Central memory CD8-positive, alpha-beta T cell (primary cell): Measurements from ENCODE around the gene SORD.
"Not testable (repeated sequence)": the region's sequence is repeated elsewhere in the genome, so short reads cannot be mapped to it uniquely, and the experiment has no call there.

ENCODE experiments used
- ATAC-seq: fragments of 150-1000 bp; cut with Tn5 transposase; replicated peaks from 2 replicates; pipeline ENCODE4 v1.10.0; 2022; ENCODE audit warnings: mild to moderate bottlenecking, moderate FRiP score, moderate number of reproducible peaks; ENCODE audit not compliant: poor library complexity, severe bottlenecking; ENCODE audit errors: extremely low read depth
- DNase-seq, 2 donors: peaks; one replicate each; pipeline ENCODE4 v3.0.0; 2021; ENCODE audit warnings: low spot score in 2 of 2
- H3K27ac Mint-ChIP-seq: one replicate; pipeline ENCODE4 v1.8.0; 2022; ENCODE audit warnings: low read depth, mild to moderate bottlenecking, moderate library complexity, mixed read lengths
- H3K27me3 Mint-ChIP-seq: one replicate; pipeline ENCODE4 v1.8.0; 2022; ENCODE audit warnings: mixed read lengths
- H3K36me3 Mint-ChIP-seq: one replicate; pipeline ENCODE4 v1.8.0; 2022; ENCODE audit warnings: mild to moderate bottlenecking, moderate library complexity, mixed read lengths; ENCODE audit not compliant: insufficient read depth
- H3K4me1 Mint-ChIP-seq: one replicate; pipeline ENCODE4 v1.8.0; 2022; ENCODE audit warnings: mixed read lengths
- H3K4me3 Mint-ChIP-seq: one replicate; pipeline ENCODE4 v1.8.0; 2022; ENCODE audit warnings: mild to moderate bottlenecking, moderate library complexity, mixed read lengths
- H3K9me3 Mint-ChIP-seq: one replicate; pipeline ENCODE4 v1.8.0; 2022; ENCODE audit warnings: mixed read lengths

SORD gene

GRCh38 chr15:45003731-45004410, 19.1 kb upstream of the SORD start:
- H3K9me3 Mint-ChIP-seq, DNase-seq, H3K36me3 Mint-ChIP-seq, H3K4me1 Mint-ChIP-seq, H3K4me3 Mint-ChIP-seq, ATAC-seq, H3K27me3 Mint-ChIP-seq, H3K27ac Mint-ChIP-seq: not testable (repeated sequence)

DNA sequence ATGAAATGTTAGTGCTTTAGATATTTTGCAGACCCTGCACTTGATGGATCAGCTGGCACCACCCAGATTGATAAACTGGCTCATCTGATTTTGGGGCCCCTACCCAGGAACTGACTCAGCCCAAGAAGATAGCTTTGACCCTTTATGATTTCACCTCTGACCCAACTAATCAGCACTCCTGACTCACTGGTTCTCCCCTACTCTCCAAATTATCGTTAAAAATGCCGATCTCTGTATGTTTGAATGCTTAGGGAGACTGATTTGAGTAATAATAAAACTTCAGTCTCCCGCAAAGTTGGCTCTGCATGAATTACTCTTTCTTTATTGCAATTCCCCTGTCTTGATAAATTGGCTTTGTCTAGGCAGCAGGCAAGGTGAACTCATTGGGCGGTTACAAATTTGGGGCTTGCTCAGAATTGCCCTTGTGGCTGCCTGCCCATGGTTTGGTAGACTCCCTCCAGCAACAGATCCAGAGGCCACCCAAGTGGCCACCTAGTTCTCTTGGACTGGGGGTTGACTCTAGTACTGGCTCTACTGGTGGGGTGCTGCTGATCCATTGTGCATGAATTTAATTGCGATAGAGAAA, 18.3 kb upstream of the SORD start:
- H3K9me3 Mint-ChIP-seq, H3K27me3 Mint-ChIP-seq, H3K4me1 Mint-ChIP-seq, DNase-seq, H3K27ac Mint-ChIP-seq, H3K4me3 Mint-ChIP-seq, ATAC-seq, H3K36me3 Mint-ChIP-seq: not testable (repeated sequence)

- H3K4me3 Mint-ChIP-seq: no peak overlapping the region
- no peaks in the 10 kb centered on the region for H3K9me3 Mint-ChIP-seq
- peaks cover 41% of the 10 kb centered on the region for H3K27me3 Mint-ChIP-seq
- ATAC-seq (no peak), DNase-seq (no peak)
- no peak overlapping the region for H3K27ac Mint-ChIP-seq
- no peaks in the 10 kb centered on the region for H3K36me3 Mint-ChIP-seq
- H3K4me1 Mint-ChIP-seq: no peaks in the 10 kb centered on the region
Measured at GRCh38 chr15:45009046-45009445, 13.9 kb upstream of the SORD start.

DNA sequence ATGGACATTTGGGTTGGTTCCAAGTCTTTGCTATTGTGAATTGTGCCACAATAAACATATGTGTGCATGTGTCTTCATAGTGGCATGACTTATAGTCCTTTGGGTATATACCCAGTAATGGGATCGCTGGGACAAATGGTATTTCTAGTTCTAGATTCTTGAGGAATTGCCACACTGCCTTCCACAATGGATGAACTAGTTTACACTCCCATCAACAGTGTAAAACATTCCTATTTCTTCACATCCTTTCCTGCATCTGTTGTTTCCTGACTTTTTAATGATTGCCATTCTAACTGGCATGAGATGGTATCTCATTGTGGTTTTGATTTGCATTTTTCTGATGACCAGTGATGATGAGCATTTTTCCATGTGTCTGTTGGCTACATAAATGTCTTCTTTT, 7.9 kb upstream of the SORD start:
- not testable (repeated sequence) for H3K9me3 Mint-ChIP-seq, H3K4me3 Mint-ChIP-seq, H3K27ac Mint-ChIP-seq, ATAC-seq, H3K4me1 Mint-ChIP-seq, H3K36me3 Mint-ChIP-seq, DNase-seq
- H3K27me3 Mint-ChIP-seq: peaks cover 81% of the 10 kb centered on the region

- peaks cover 50% of the 10 kb centered on the region for H3K27me3 Mint-ChIP-seq
- not testable (repeated sequence) for ATAC-seq, DNase-seq, H3K9me3 Mint-ChIP-seq, H3K4me3 Mint-ChIP-seq, H3K27ac Mint-ChIP-seq, H3K4me1 Mint-ChIP-seq, H3K36me3 Mint-ChIP-seq
Measured at GRCh38 chr15:45020222-45020900, 2.6 kb upstream of the SORD start.

DNA sequence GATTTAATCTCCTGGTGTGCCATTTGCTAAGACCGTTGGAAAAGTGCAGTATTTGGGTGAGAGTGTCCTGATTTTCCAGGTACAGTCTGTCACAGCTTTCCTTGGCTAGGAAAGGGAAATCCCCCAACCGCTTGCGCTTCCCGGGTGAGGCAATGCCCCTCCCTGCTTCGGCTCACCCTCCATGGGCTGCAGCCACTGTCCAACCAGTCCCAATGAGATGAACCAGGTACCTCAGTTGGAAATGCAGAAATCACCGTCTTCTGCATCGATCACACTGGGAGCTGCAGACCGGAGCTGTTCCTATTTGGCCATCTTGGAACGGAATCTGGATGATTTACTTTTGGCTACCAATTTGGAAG, 2.1 kb upstream of the SORD start:
- not testable (repeated sequence) for H3K27ac Mint-ChIP-seq, H3K9me3 Mint-ChIP-seq, H3K4me1 Mint-ChIP-seq, H3K36me3 Mint-ChIP-seq, H3K4me3 Mint-ChIP-seq, DNase-seq, ATAC-seq
- H3K27me3 Mint-ChIP-seq: peaks cover 45% of the 10 kb centered on the region

DNA sequence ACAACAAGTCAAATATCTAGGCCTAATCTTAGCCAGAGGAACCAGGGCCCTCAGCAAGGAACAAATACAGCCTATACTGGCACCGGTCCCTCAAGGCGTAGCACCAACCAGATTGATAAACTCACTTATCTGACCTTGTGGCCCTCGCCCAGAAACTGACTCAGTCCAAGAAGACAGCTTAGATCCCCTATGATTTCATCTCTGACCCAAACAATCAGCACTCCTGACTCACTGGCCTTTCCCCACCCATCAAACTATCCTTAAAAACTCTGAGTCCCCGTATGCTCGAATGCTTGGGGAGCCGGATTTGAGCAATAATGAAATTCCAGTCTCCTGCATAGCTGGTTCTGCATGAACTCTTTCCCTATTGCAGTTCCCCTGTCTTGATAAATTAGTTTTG, 1.6 kb upstream of the SORD start:
- peak overlapping the region; percentile 86 for H3K4me3 Mint-ChIP-seq
- no peaks in the 10 kb centered on the region for H3K36me3 Mint-ChIP-seq
- H3K27me3 Mint-ChIP-seq: peaks cover 40% of the 10 kb centered on the region
- peaks cover 7% of the 10 kb centered on the region for H3K4me1 Mint-ChIP-seq
- no peak for ATAC-seq
- H3K9me3 Mint-ChIP-seq: no peaks in the 10 kb centered on the region
- no peak for DNase-seq
- no peak overlapping the region for H3K27ac Mint-ChIP-seq

GRCh38 chr15:45023659-45024225, 747 bp downstream of the SORD start:
- H3K36me3 Mint-ChIP-seq: no peaks in the 10 kb centered on the region
- peaks cover 7% of the 10 kb centered on the region for H3K4me1 Mint-ChIP-seq
- H3K27me3 Mint-ChIP-seq: peaks cover 18% of the 10 kb centered on the region
- peak overlapping the region; percentile 26 for H3K27ac Mint-ChIP-seq
- H3K9me3 Mint-ChIP-seq: no peaks in the 10 kb centered on the region
- no peak for ATAC-seq
- DNase-seq: no peak
- H3K4me3 Mint-ChIP-seq: peak overlapping the region; percentile 86

DNA sequence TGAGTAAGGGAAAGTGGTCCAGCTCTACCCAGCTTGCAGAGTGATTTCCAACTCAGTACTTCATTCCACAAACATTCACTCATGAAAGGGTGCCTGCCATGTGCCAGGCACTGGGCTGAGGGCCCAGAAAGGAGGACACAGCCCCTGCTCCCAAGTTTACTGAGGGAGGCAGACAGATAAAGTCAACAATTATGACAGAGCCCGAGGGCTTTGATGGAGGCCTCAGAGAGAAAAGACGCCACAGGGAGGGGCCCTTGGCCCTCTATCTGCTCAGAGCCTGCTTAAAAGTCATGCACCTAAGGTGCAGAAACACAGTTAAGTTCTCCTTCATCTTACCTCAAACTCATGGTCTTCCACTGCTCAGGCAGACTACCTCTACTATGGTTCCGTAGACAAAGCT, 1.7 kb downstream of the SORD start:
- not testable (repeated sequence) for H3K9me3 Mint-ChIP-seq, H3K4me3 Mint-ChIP-seq, H3K27me3 Mint-ChIP-seq, ATAC-seq, H3K36me3 Mint-ChIP-seq, H3K4me1 Mint-ChIP-seq, DNase-seq, H3K27ac Mint-ChIP-seq

DNA sequence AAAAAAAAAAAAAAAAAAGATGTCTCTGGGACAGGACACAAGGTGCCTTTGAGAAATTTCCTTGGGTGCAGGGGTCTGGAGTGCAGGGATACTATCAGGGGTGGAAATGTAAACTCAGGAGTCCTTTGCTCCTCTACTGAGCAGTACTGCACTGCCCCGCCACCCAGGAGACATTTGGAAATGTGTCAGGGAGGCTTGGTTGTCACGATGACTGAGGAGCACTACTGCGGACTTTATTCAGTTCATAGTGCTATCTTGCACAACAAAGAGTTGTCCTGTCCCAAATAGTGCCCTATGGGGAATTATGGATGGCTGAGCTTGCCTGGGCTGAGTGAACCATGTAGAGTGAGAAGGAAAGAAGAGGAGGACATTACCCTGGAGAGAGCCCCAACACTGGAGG, 2.6 kb downstream of the SORD start:
- H3K9me3 Mint-ChIP-seq, H3K4me3 Mint-ChIP-seq, ATAC-seq, H3K4me1 Mint-ChIP-seq, DNase-seq, H3K36me3 Mint-ChIP-seq, H3K27ac Mint-ChIP-seq, H3K27me3 Mint-ChIP-seq: not testable (repeated sequence)

DNA sequence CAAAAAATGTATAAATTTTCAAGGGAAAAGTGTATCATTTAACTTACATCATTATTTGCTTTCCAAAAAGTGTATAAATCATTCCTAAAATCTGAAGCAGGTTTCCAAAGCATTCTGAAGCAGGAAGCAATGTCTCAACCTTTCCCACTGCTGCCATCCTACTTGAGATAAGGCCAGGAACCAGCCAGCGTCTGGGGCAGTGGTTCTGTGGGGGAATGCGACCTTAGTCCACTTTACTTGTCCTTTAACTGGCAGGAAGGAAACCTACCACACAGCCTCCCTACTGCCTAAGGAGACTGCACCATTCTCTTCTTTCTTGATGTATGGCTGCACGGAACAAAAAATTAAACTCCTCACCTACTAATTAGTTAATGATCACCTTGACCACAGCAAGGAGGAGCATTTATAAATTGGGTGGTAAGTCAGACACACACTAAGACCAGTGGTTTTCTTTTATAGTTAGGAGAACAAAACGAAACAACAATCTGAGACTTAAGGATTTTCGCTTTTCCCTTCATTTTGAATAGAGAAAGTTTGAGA, 3.7 kb downstream of the SORD start:
- ATAC-seq: no peak
- H3K27ac Mint-ChIP-seq: no peak overlapping the region
- no peaks in the 10 kb centered on the region for H3K9me3 Mint-ChIP-seq

GRCh38 chr15:45027220-45027619, 4.2 kb downstream of the SORD start:
- no peaks in the 10 kb centered on the region for H3K9me3 Mint-ChIP-seq
- H3K27me3 Mint-ChIP-seq: no peaks in the 10 kb centered on the region
- H3K4me1 Mint-ChIP-seq: peaks cover 7% of the 10 kb centered on the region
- H3K27ac Mint-ChIP-seq: no peak overlapping the region
- ATAC-seq (no peak), DNase-seq (no peak)
- H3K36me3 Mint-ChIP-seq: no peaks in the 10 kb centered on the region
- H3K4me3 Mint-ChIP-seq: no peak overlapping the region

More for the DNA sequence above, 3.7 kb downstream of the SORD start:
- Mint-ChIP-seq H3K27me3 (no peaks in the 10 kb centered on the region), H3K4me1 (peaks cover 7% of the 10 kb centered on the region), H3K36me3 (no peaks in the 10 kb centered on the region), H3K4me3 (no peak overlapping the region)
- DNase-seq: no peak

- Mint-ChIP-seq H3K4me3 (no peak overlapping the region), H3K27me3 (no peaks in the 10 kb centered on the region), H3K9me3 (no peaks in the 10 kb centered on the region), H3K4me1 (no peaks in the 10 kb centered on the region), H3K27ac (no peak overlapping the region), H3K36me3 (no peaks in the 10 kb centered on the region)
- ATAC-seq (no peak), DNase-seq (no peak)
Measured at GRCh38 chr15:45030743-45031142, 7.7 kb downstream of the SORD start.
